Measurements from ENCODE around the gene THSD4.

DNA sequence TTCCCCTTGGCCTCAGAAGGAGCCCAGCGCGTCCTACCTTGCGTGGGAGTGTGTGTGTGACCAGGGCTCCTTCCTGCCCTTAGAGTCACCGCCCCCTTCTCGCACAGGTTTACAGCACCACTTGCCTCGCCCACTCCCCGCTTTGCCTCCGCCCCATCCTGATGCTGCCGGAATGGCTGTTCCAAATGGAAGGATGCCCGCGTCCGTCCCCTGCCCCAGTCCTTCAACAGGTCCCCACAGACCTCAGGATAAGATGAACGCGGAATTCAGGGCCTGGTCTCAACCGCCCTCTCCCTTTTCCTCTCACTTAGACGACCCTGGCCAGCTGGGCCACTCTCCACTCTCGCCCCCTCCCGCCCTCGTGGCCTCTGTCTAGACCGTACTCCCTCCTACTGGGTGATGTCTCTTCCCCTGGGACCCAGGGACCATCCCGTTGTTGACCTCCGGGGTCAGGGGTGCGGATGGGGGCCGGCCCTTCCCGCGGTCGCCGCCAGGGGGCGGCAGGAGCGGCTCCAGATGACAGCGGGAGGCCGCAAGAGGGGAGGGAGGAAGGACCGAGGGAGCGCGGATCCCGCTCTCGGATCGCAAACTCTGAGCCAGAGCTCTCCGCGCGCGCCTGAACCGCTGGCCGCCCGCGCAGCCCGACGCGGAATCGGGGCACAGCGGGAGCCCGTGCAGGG lies at the start of gene THSD4:
- TF ChIP-seq, protein P1, sequence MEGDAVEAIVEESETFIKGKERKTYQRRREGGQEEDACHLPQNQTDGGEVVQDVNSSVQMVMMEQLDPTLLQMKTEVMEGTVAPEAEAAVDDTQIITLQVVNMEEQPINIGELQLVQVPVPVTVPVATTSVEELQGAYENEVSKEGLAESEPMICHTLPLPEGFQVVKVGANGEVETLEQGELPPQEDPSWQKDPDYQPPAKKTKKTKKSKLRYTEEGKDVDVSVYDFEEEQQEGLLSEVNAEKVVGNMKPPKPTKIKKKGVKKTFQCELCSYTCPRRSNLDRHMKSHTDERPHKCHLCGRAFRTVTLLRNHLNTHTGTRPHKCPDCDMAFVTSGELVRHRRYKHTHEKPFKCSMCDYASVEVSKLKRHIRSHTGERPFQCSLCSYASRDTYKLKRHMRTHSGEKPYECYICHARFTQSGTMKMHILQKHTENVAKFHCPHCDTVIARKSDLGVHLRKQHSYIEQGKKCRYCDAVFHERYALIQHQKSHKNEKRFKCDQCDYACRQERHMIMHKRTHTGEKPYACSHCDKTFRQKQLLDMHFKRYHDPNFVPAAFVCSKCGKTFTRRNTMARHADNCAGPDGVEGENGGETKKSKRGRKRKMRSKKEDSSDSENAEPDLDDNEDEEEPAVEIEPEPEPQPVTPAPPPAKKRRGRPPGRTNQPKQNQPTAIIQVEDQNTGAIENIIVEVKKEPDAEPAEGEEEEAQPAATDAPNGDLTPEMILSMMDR (IDR thresholded peaks at IDR 0.05) = peak; percentile 95 to 98 (median 97)
- TF ChIP-seq POLR2A (IDR thresholded peaks at IDR 0.05) = peak; percentile 53
